Skeletal muscle satellite cell (primary cell): Measurements from ENCODE around the gene PIGM.

Source experiments
- H3K27me3 ChIP-seq: 2 replicates; pipeline ENCODE4 v1.7.0; 2013; ENCODE audit warnings: low read length; ENCODE audit not compliant: control insufficient read depth, insufficient read depth
- H3K36me3 ChIP-seq: 2 replicates; pipeline ENCODE4 v1.7.0; 2013; ENCODE audit warnings: mild to moderate bottlenecking, control low read depth, low read length; ENCODE audit not compliant: insufficient read depth
- H3K4me1 ChIP-seq: 2 replicates; pipeline ENCODE4 v1.7.0; 2013; ENCODE audit warnings: low read length; ENCODE audit not compliant: control insufficient read depth, insufficient read depth
- H3K4me2 ChIP-seq: 2 replicates; pipeline ENCODE4 v1.7.0; 2013; ENCODE audit warnings: mild to moderate bottlenecking, low read length
- H3K4me3 ChIP-seq: 2 replicates; pipeline ENCODE4 v1.7.0; 2013; ENCODE audit warnings: low read length
- H3K9ac ChIP-seq: 2 replicates; pipeline ENCODE4 v1.7.0; 2013; ENCODE audit warnings: mild to moderate bottlenecking, low read depth, low read length, moderate library complexity
- H3K9me3 ChIP-seq: replicated peaks from 2 replicates; pipeline ENCODE4 v1.7.0; 2013; ENCODE audit warnings: mild to moderate bottlenecking, control low read depth, low read length

PIGM gene

GRCh38 chr1:159996653-159997052 is 35.1 kb downstream of the PIGM start:
- Histone ChIP-seq H3K36me3 (no peaks in the 10 kb centered on the region), H3K27me3 (no peaks in the 10 kb centered on the region), H3K4me3 (no peak overlapping the region), H3K4me1 (peaks cover 17% of the 10 kb centered on the region), H3K9me3 (no peaks in the 10 kb centered on the region), H3K9ac (no peak overlapping the region), H3K4me2 (peak overlapping the region; percentile 41)

DNA sequence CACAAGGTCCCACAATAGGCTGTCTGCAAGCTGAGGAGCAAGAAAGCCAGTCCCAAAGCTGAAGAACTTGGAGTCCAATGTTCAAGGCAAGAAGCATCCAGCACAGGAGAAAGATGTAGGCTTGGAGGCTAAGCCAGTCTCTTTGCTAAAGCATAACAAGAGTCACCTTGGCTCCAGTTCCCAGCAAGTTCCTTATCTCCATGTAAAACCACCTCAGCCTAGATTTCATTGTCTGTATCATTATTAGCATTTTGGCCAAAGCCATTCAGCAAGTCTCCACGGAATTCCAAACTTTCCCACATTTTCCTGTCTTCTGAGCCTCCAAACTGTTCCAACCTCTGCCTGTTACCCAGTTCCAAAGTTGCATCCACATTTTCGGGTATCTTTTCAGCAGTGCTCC is 36.9 kb downstream of the PIGM start:
- H3K27me3 ChIP-seq: no peaks in the 10 kb centered on the region
- no peaks in the 10 kb centered on the region for H3K36me3 ChIP-seq
- H3K9ac ChIP-seq: no peak overlapping the region
- peaks cover 17% of the 10 kb centered on the region for H3K4me1 ChIP-seq
- no peak overlapping the region for H3K4me3 ChIP-seq
- H3K9me3 ChIP-seq: no peaks in the 10 kb centered on the region
- H3K4me2 ChIP-seq: no peak overlapping the region

DNA sequence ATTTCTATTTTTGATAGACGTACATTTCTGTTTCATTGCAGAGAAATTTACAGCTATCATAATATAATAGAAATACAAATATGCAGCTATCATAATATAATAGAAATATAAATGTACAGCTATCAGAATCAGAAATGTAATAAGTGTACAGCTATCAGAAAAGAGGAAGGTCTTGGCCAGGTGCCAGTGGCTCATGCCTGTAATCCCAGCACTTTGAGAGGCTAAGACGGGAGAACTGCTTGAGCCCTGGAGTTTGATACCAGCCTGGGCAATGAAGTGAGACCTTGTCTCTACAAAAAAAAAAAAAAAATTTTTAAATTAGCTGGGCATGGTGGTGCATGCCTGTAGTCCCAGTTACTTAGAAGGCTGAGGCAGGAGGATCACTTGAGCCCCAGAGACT is 37.9 kb downstream of the PIGM start:
- Histone ChIP-seq H3K4me3 (no peak overlapping the region), H3K9me3 (no peaks in the 10 kb centered on the region), H3K36me3 (no peaks in the 10 kb centered on the region), H3K27me3 (no peaks in the 10 kb centered on the region), H3K9ac (no peak overlapping the region), H3K4me2 (no peak overlapping the region), H3K4me1 (peaks cover 10% of the 10 kb centered on the region)

- Histone ChIP-seq H3K4me2 (no peak overlapping the region), H3K9me3 (no peaks in the 10 kb centered on the region), H3K36me3 (no peaks in the 10 kb centered on the region), H3K4me1 (peaks cover 10% of the 10 kb centered on the region), H3K27me3 (no peaks in the 10 kb centered on the region), H3K4me3 (no peak overlapping the region), H3K9ac (no peak overlapping the region)
Observed at GRCh38 chr1:159992161-159992560, 39.6 kb downstream of the PIGM start.

DNA sequence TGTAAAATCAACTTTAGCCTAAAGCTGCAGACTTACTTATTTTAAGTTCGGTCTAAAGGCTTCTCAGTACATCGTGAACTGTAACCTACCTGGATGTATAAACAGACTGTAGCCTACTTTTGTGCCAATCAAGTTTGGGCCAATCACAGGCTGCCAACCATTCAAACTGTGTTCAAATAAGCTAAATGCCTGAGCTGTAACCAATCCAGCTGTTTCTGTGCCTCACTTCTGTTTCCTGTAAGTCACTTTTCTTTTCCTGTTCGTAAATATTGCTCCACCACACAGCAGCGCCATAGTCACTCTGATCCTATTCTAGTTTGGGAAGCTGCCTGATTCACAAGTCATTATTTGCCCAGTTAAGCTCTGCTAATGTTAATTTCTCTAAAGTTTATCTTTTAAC is 40.3 kb downstream of the PIGM start:
- no peaks in the 10 kb centered on the region for H3K36me3 ChIP-seq

GRCh38 chr1:159990005-159990404 is 41.8 kb downstream of the PIGM start:
- H3K9me3 ChIP-seq: no peaks in the 10 kb centered on the region
- H3K27me3 ChIP-seq: peaks cover 1% of the 10 kb centered on the region
- no peaks in the 10 kb centered on the region for H3K4me1 ChIP-seq
- H3K4me2 ChIP-seq: no peak overlapping the region
- no peak overlapping the region for H3K4me3 ChIP-seq
- H3K9ac ChIP-seq: no peak overlapping the region
- H3K36me3 ChIP-seq: no peaks in the 10 kb centered on the region

More for the DNA sequence above, 40.3 kb downstream of the PIGM start:
- H3K4me1 ChIP-seq: peaks cover 10% of the 10 kb centered on the region
- no peaks in the 10 kb centered on the region for H3K27me3 ChIP-seq
- no peak overlapping the region for H3K9ac ChIP-seq
- no peak overlapping the region for H3K4me2 ChIP-seq
- H3K9me3 ChIP-seq: no peaks in the 10 kb centered on the region
- no peak overlapping the region for H3K4me3 ChIP-seq

GRCh38 chr1:159989581-159989980 is 42.2 kb downstream of the PIGM start:
- H3K4me2 ChIP-seq: no peak overlapping the region
- H3K9ac ChIP-seq: no peak overlapping the region
- H3K4me1 ChIP-seq: no peaks in the 10 kb centered on the region
- peaks cover 4% of the 10 kb centered on the region for H3K27me3 ChIP-seq
- H3K4me3 ChIP-seq: no peak overlapping the region
- H3K36me3 ChIP-seq: no peaks in the 10 kb centered on the region
- H3K9me3 ChIP-seq: no peaks in the 10 kb centered on the region

- no peaks in the 10 kb centered on the region for H3K9me3 ChIP-seq
- H3K27me3 ChIP-seq: peaks cover 14% of the 10 kb centered on the region
- H3K4me2 ChIP-seq: no peak overlapping the region
- no peaks in the 10 kb centered on the region for H3K36me3 ChIP-seq
- no peaks in the 10 kb centered on the region for H3K4me1 ChIP-seq
- no peak overlapping the region for H3K4me3 ChIP-seq
- H3K9ac ChIP-seq: no peak overlapping the region
Observed at GRCh38 chr1:159988006-159988405, 43.8 kb downstream of the PIGM start.

GRCh38 chr1:159987186-159987585 is 44.6 kb downstream of the PIGM start:
- H3K9me3 ChIP-seq: no peaks in the 10 kb centered on the region
- no peaks in the 10 kb centered on the region for H3K4me1 ChIP-seq
- no peak overlapping the region for H3K9ac ChIP-seq
- no peaks in the 10 kb centered on the region for H3K36me3 ChIP-seq
- H3K4me3 ChIP-seq: no peak overlapping the region
- H3K4me2 ChIP-seq: no peak overlapping the region
- H3K27me3 ChIP-seq: peaks cover 14% of the 10 kb centered on the region

GRCh38 chr1:159986531-159986930 is 45.3 kb downstream of the PIGM start:
- H3K4me2 ChIP-seq: no peak overlapping the region
- H3K4me1 ChIP-seq: no peaks in the 10 kb centered on the region
- no peaks in the 10 kb centered on the region for H3K9me3 ChIP-seq
- H3K9ac ChIP-seq: no peak overlapping the region
- H3K36me3 ChIP-seq: no peaks in the 10 kb centered on the region
- no peak overlapping the region for H3K4me3 ChIP-seq
- peaks cover 18% of the 10 kb centered on the region for H3K27me3 ChIP-seq

GRCh38 chr1:159986093-159986492 is 45.7 kb downstream of the PIGM start:
- Histone ChIP-seq H3K9ac (no peak overlapping the region), H3K4me3 (no peak overlapping the region), H3K27me3 (peaks cover 19% of the 10 kb centered on the region), H3K4me2 (no peak overlapping the region), H3K36me3 (no peaks in the 10 kb centered on the region), H3K4me1 (no peaks in the 10 kb centered on the region), H3K9me3 (no peaks in the 10 kb centered on the region)

- Histone ChIP-seq H3K36me3 (no peaks in the 10 kb centered on the region), H3K27me3 (peaks cover 19% of the 10 kb centered on the region), H3K4me1 (no peaks in the 10 kb centered on the region), H3K9ac (no peak overlapping the region), H3K4me3 (no peak overlapping the region), H3K4me2 (no peak overlapping the region), H3K9me3 (no peaks in the 10 kb centered on the region)
Observed at GRCh38 chr1:159985473-159985872, 46.3 kb downstream of the PIGM start.
